ENCODE measurements around the gene RBP2.

- TF ChIP-seq POLR2A (IDR thresholded peaks at IDR 0.05; ENCODE audit: low read length) (no peak), GATA1 (IDR thresholded peaks at IDR 0.05; ENCODE audit: low read depth, low read length) (no peak)
These were observed 55.3 kb downstream of the RBP2 start for GRCh38 chr3:139421040-139421439.

All from erythroblast (primary cell).